HepG2 (cell line): ENCODE results near the gene DCAF6. TPM values are rescaled to one million over a fixed set of nuclear protein-coding genes. Genes with fewer than 3 reads are reported as not detected.

Experiments used
- DNMT3B ChIP-seq: conservative IDR thresholded peaks from 2 replicates; pipeline ENCODE4 v1.6.1; 2016; ENCODE audit warnings: missing biosample characterization, control low read depth
- GATA4 ChIP-seq: sonication (generic); IDR thresholded peaks from 2 replicates; pipeline ENCODE4 v1.6.1; 2016; ENCODE audit warnings: antibody characterized with exemption, low read depth, borderline replicate concordance
- HMG20B ChIP-seq: conservative IDR thresholded peaks from 2 replicates; pipeline ENCODE4 v1.6.1; 2016; ENCODE audit warnings: missing genetic modification reagents, missing compliant biosample characterization
- MEIS1 ChIP-seq: sonication (generic); formaldehyde crosslinking; IDR thresholded peaks from 2 replicates; pipeline ENCODE4 v1.9.0; 2021; ENCODE audit warnings: mild to moderate bottlenecking, missing genetic modification reagents, moderate library complexity, borderline replicate concordance
- NR2F6 ChIP-seq, 2 experiments: IDR thresholded peaks; 2 replicates each; pipeline ENCODE4 v1.6.1; 2016; ENCODE audit warnings: antibody characterized with exemption in 1 of 2, mild to moderate bottlenecking in 1 of 2
- ONECUT2 ChIP-seq: sonication (generic); formaldehyde crosslinking; IDR thresholded peaks from 2 replicates; pipeline ENCODE4 v1.4.0; 2020; ENCODE audit warnings: missing genetic modification reagents
- POGZ ChIP-seq: sonication (generic); formaldehyde crosslinking; IDR thresholded peaks from 2 replicates; pipeline ENCODE4 v1.4.0; 2020; ENCODE audit warnings: mild to moderate bottlenecking, missing genetic modification reagents
- RBAK ChIP-seq: sonication (generic); formaldehyde crosslinking; IDR thresholded peaks from 2 replicates; pipeline ENCODE4 v1.5.1; 2020; ENCODE audit warnings: mild to moderate bottlenecking, missing genetic modification reagents
- RBM22 ChIP-seq: fragments of 200-400 bp; formaldehyde crosslinking; optimal IDR thresholded peaks from 2 replicates; pipeline ENCODE3; 2017; ENCODE audit warnings: mild to moderate bottlenecking, low read length, moderate library complexity
- RXRA ChIP-seq: sonication (generic); formaldehyde crosslinking; IDR thresholded peaks from 2 replicates; pipeline ENCODE4 v1.5.1; 2020; ENCODE audit warnings: missing genetic modification reagents
- SALL1 ChIP-seq: sonication (generic); formaldehyde crosslinking; IDR thresholded peaks from 2 replicates; pipeline ENCODE4 v1.8.0; 2022; ENCODE audit warnings: mild to moderate bottlenecking, missing genetic modification reagents
- SYNCRIP ChIP-seq: fragments of 200-400 bp; formaldehyde crosslinking; IDR thresholded peaks from 2 replicates; pipeline ENCODE4 v1.6.1; 2018; ENCODE audit warnings: mild to moderate bottlenecking, low read depth, low read length; ENCODE audit not compliant: insufficient read depth
- TEAD3 ChIP-seq: optimal IDR thresholded peaks from 2 replicates; pipeline ENCODE3; 2016; ENCODE audit warnings: borderline replicate concordance
- ZNF337 ChIP-seq: sonication (generic); formaldehyde crosslinking; IDR thresholded peaks from 2 replicates; pipeline ENCODE4 v1.5.1; 2020; ENCODE audit warnings: missing genetic modification reagents, low read depth, mild to moderate bottlenecking, borderline replicate concordance
- ZSCAN21 ChIP-seq: sonication (generic); formaldehyde crosslinking; IDR thresholded peaks from 2 replicates; pipeline ENCODE4 v1.8.0; 2022; ENCODE audit warnings: mild to moderate bottlenecking, missing genetic modification reagents, moderate library complexity, borderline replicate concordance
- polyA plus RNA-seq, 8 experiments: library from polyadenylated mRNA; depleted of rRNA in 3 of 8; stranded (reverse) in 7 of 8; unstranded in 1 of 8; fragments of >200 nt; fragmentation: Illumina TruSeq in 4 of 8; extraction: Trizol in 4 of 8; gene quantifications; 2 replicates each; pipeline versions ENCODE4 v1.2.1 to v1.2.3, GENCODE V29; 2011 to 2016; ENCODE audit warnings: low read depth in 4 of 8, missing spikeins in 1 of 8, mixed read lengths in 1 of 8; ENCODE audit not compliant: insufficient read depth in 1 of 8
- total RNA-seq, 5 experiments: library from RNA; depleted of rRNA; stranded (reverse); fragments of >200 nt; fragmentation: Illumina TruSeq; extraction: Trizol; gene quantifications; 2 replicates each; pipeline ENCODE4 v1.2.3, GENCODE V29; 2016; ENCODE audit warnings: low read depth in 1 of 5
- TF ChIP-seq, protein P1 (sequence below): sonication (generic); formaldehyde crosslinking; IDR thresholded peaks from 2 replicates; pipeline ENCODE4 v1.4.0; 2020; ENCODE audit warnings: missing genetic modification reagents
- TF ChIP-seq, protein P2 (sequence below): IDR thresholded peaks from 2 replicates; pipeline ENCODE4 v1.6.1; 2016; ENCODE audit warnings: low read depth
- TF ChIP-seq, protein P3 (sequence below): sonication (generic); formaldehyde crosslinking; IDR thresholded peaks from 2 replicates; pipeline ENCODE4 v1.4.0; 2020; ENCODE audit warnings: missing genetic modification reagents, borderline replicate concordance
- TF ChIP-seq, protein P4 (sequence below): sonication (generic); formaldehyde crosslinking; IDR thresholded peaks from 2 replicates; pipeline ENCODE4 v1.4.0; 2020; ENCODE audit warnings: missing genetic modification reagents

DCAF6 gene
- total and polyA plus RNA-seq, 2 of the 13 experiments (the other 11 are each of a cell fraction or from before 2014, with no cell fraction given), result 24.7 to 33.7 TPM

DNA sequence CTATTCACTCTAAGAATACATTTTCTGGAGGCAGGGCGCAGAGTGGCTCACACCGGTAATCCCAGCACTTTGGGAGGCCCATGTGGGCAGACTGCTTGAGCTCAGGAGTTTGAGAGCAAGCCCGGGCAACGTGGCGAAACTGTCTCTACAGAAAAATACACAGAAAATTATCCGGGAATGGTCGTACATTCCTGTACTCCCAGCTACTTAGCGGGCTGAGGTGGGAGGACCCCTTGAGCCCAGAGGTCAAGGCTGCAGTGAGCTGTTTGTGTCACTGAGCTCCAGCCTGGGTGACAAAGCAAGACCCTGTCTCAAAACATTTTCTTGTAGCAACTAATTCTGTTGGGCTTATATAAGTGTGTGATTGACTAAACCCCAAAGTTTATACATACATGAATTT is 169.8 kb downstream of the DCAF6 start (continued):
- TF ChIP-seq RBM22, result no peak
- peak; percentile 56 for TF ChIP-seq TEAD3 (CRISPR knock-in tag)
- TF ChIP-seq, protein P1, sequence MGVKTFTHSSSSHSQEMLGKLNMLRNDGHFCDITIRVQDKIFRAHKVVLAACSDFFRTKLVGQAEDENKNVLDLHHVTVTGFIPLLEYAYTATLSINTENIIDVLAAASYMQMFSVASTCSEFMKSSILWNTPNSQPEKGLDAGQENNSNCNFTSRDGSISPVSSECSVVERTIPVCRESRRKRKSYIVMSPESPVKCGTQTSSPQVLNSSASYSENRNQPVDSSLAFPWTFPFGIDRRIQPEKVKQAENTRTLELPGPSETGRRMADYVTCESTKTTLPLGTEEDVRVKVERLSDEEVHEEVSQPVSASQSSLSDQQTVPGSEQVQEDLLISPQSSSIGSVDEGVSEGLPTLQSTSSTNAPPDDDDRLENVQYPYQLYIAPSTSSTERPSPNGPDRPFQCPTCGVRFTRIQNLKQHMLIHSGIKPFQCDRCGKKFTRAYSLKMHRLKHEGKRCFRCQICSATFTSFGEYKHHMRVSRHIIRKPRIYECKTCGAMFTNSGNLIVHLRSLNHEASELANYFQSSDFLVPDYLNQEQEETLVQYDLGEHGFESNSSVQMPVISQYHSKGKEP, result no peak
- peak; percentile 74 for TF ChIP-seq NR2F6 (IDR thresholded peaks at IDR 0.05)
- peak; percentile 86 for TF ChIP-seq NR2F6 (CRISPR knock-in tag; IDR thresholded peaks at IDR 0.05)
- TF ChIP-seq ZSCAN21 (CRISPR knock-in tag), result no peak
- TF ChIP-seq HMG20B (CRISPR knock-in tag), result no peak
- TF ChIP-seq SALL1 (CRISPR knock-in tag), result peak; percentile 67
- TF ChIP-seq, protein P2, sequence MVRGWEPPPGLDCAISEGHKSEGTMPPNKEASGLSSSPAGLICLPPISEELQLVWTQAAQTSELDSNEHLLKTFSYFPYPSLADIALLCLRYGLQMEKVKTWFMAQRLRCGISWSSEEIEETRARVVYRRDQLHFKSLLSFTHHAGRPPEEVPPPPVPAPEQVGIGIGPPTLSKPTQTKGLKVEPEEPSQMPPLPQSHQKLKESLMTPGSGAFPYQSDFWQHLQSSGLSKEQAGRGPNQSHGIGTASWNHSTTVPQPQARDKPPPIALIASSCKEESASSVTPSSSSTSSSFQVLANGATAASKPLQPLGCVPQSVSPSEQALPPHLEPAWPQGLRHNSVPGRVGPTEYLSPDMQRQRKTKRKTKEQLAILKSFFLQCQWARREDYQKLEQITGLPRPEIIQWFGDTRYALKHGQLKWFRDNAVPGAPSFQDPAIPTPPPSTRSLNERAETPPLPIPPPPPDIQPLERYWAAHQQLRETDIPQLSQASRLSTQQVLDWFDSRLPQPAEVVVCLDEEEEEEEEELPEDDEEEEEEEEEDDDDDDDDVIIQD (CRISPR knock-in tag), result no peak
- TF ChIP-seq RBAK, result no peak
- no peak for TF ChIP-seq ZNF337 (CRISPR knock-in tag)
- TF ChIP-seq DNMT3B (CRISPR knock-in tag), result no peak
- no peak for TF ChIP-seq SYNCRIP
- no peak for TF ChIP-seq RXRA (CRISPR knock-in tag)
- TF ChIP-seq POGZ (CRISPR knock-in tag), result 0 out of 2 replicates have a peak, but pooled peaks have one; percentile 17
- TF ChIP-seq GATA4, result no peak
- TF ChIP-seq, protein P3, sequence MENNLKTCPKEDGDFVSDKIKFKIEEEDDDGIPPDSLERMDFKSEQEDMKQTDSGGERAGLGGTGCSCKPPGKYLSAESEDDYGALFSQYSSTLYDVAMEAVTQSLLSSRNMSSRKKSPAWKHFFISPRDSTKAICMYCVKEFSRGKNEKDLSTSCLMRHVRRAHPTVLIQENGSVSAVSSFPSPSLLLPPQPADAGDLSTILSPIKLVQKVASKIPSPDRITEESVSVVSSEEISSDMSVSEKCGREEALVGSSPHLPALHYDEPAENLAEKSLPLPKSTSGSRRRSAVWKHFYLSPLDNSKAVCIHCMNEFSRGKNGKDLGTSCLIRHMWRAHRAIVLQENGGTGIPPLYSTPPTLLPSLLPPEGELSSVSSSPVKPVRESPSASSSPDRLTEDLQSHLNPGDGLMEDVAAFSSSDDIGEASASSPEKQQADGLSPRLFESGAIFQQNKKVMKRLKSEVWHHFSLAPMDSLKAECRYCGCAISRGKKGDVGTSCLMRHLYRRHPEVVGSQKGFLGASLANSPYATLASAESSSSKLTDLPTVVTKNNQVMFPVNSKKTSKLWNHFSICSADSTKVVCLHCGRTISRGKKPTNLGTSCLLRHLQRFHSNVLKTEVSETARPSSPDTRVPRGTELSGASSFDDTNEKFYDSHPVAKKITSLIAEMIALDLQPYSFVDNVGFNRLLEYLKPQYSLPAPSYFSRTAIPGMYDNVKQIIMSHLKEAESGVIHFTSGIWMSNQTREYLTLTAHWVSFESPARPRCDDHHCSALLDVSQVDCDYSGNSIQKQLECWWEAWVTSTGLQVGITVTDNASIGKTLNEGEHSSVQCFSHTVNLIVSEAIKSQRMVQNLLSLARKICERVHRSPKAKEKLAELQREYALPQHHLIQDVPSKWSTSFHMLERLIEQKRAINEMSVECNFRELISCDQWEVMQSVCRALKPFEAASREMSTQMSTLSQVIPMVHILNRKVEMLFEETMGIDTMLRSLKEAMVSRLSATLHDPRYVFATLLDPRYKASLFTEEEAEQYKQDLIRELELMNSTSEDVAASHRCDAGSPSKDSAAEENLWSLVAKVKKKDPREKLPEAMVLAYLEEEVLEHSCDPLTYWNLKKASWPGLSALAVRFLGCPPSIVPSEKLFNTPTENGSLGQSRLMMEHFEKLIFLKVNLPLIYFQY (CRISPR knock-in tag), result no peak
- TF ChIP-seq MEIS1 (CRISPR knock-in tag), result no peak
- no peak for TF ChIP-seq ONECUT2 (CRISPR knock-in tag)
- TF ChIP-seq, protein P4, sequence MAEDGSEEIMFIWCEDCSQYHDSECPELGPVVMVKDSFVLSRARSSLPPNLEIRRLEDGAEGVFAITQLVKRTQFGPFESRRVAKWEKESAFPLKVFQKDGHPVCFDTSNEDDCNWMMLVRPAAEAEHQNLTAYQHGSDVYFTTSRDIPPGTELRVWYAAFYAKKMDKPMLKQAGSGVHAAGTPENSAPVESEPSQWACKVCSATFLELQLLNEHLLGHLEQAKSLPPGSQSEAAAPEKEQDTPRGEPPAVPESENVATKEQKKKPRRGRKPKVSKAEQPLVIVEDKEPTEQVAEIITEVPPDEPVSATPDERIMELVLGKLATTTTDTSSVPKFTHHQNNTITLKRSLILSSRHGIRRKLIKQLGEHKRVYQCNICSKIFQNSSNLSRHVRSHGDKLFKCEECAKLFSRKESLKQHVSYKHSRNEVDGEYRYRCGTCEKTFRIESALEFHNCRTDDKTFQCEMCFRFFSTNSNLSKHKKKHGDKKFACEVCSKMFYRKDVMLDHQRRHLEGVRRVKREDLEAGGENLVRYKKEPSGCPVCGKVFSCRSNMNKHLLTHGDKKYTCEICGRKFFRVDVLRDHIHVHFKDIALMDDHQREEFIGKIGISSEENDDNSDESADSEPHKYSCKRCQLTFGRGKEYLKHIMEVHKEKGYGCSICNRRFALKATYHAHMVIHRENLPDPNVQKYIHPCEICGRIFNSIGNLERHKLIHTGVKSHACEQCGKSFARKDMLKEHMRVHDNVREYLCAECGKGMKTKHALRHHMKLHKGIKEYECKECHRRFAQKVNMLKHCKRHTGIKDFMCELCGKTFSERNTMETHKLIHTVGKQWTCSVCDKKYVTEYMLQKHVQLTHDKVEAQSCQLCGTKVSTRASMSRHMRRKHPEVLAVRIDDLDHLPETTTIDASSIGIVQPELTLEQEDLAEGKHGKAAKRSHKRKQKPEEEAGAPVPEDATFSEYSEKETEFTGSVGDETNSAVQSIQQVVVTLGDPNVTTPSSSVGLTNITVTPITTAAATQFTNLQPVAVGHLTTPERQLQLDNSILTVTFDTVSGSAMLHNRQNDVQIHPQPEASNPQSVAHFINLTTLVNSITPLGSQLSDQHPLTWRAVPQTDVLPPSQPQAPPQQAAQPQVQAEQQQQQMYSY (CRISPR knock-in tag), result no peak
